22Rv1 (cell line): Measurements from ENCODE around the gene TM2D1.

Source experiments
- CTCF ChIP-seq: fragments of 450-650 bp; IDR thresholded peaks from 2 replicates; pipeline ENCODE4 v1.5.1; 2017; ENCODE audit warnings: mild to moderate bottlenecking
- ZFX ChIP-seq: fragments of 450-650 bp; IDR thresholded peaks from 2 replicates; pipeline ENCODE4 v1.6.1; 2017; ENCODE audit warnings: antibody characterized with exemption, borderline replicate concordance

- TF ChIP-seq CTCF (no peak), ZFX (no peak)
Measured at GRCh38 chr1:61647142-61647541, 77.8 kb downstream of the TM2D1 start.
